Measurements from ENCODE around the gene ELANE.

The ELANE gene

DNA sequence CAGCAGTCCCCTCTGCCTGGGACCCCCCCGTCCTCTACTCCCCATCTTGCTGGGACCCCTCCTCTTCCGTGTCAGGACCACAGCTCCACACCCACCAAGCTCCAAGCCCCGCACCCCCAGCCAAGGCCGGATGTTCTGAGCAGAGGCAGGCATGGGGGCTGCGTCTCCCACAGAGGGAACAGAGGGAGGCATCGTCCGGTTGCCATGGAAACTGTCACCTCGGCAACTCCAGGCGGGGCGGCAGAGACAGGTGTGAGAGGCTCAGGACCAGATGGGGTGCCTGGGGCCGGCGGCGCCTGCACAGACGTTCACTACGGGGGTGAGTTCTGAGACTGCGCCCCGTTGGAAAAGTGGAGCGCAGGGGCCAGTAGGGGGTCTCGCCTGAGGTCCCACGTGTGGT, 46.6 kb downstream of the ELANE start:
- TF ChIP-seq, protein P1, sequence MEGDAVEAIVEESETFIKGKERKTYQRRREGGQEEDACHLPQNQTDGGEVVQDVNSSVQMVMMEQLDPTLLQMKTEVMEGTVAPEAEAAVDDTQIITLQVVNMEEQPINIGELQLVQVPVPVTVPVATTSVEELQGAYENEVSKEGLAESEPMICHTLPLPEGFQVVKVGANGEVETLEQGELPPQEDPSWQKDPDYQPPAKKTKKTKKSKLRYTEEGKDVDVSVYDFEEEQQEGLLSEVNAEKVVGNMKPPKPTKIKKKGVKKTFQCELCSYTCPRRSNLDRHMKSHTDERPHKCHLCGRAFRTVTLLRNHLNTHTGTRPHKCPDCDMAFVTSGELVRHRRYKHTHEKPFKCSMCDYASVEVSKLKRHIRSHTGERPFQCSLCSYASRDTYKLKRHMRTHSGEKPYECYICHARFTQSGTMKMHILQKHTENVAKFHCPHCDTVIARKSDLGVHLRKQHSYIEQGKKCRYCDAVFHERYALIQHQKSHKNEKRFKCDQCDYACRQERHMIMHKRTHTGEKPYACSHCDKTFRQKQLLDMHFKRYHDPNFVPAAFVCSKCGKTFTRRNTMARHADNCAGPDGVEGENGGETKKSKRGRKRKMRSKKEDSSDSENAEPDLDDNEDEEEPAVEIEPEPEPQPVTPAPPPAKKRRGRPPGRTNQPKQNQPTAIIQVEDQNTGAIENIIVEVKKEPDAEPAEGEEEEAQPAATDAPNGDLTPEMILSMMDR (conservative IDR thresholded peaks at IDR 0.05) = no peak
- no peak overlapping the region for H3K27ac ChIP-seq

DNA sequence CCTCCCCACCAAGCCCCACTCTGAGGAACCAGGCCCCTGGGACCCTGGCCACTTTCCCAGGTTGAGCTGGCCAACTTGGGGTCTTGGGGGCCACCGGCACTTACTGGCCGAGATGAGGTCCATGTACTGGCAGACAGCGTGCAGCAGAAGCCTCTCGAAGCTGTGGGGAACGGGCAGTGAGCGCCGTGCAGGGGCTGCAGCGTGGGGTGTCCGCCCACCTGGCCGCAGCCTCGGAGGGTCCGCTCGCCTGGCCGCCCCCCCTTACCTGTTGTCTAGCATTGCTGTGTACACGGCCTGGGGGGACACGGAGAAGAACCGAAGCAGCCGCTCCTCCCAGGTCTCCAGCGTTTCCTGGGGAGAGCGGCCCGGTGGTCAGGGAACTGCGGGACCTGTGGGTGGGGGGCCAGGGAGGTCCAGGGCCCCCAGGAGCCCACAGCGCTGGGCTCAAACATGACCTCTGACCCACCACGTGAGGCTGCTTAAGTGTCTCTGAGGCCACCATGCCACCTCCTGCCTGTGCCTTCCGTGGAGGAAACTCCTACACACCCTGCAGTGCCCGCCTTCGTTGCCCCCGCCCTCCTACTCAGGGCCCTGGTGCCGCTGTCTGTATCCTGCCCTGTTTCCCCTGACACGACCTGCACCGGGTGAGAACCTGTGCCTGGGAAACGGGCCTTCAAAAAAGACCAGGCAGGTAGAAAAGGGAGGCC, 47.4 kb downstream of the ELANE start:
- no peak overlapping the region for H3K27ac ChIP-seq
- TF ChIP-seq, protein P1 (conservative IDR thresholded peaks at IDR 0.05) = no peak

DNA sequence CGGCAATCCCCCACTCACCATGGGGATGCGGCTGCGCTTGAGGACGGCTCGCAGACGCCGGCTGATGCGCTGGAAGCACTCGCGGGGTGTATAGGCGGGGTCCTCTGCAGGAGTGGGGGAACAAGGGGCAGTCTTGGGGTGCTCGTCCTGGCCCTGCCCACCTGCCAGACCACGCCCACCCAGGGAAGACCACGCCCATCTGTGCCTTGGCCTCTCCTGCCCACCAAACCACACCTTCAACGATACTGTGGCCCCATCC, 47.9 kb downstream of the ELANE start:
- TF ChIP-seq, protein P1 (conservative IDR thresholded peaks at IDR 0.05) = no peak
- H3K27ac ChIP-seq = no peak overlapping the region

DNA sequence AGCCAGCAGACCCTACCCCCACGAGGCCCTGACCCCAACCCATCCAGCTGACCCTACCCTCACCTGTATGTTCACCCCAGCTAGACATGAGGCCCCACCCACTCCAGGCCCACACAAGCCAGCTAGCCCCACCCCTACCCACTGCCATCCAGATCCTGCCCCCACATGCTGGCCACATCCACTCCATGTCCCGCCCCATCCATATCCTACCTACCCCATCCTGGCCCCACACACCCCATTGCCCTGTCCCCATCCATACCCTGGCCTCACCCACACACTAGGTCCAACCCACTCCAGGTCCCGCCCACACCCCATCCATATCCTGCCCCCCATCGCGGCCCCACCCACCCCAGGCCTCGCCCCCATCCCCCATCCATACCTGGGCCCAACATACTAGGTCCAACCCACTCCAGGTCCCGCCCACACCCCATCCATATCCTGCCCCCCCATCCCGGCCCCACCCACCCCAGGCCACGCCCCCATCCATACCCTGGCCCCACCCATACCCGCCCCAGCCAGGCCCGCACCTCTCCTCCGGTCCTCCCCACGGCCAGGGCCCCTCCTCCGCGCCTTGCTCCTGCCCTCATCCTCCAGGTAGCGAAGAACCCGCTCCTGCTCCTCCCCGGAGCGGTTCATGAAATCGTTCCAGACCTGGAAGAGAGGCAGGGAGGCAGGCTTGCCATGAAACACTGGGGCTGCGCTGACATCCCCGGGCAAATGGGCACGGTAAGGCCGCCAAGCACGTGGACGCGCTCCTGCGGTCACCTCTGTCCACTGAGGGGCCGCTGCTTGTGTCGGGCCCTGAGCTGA, 48.4 kb downstream of the ELANE start:
- H3K27ac ChIP-seq = no peak overlapping the region
- TF ChIP-seq, protein P1 (conservative IDR thresholded peaks at IDR 0.05) = no peak

DNA sequence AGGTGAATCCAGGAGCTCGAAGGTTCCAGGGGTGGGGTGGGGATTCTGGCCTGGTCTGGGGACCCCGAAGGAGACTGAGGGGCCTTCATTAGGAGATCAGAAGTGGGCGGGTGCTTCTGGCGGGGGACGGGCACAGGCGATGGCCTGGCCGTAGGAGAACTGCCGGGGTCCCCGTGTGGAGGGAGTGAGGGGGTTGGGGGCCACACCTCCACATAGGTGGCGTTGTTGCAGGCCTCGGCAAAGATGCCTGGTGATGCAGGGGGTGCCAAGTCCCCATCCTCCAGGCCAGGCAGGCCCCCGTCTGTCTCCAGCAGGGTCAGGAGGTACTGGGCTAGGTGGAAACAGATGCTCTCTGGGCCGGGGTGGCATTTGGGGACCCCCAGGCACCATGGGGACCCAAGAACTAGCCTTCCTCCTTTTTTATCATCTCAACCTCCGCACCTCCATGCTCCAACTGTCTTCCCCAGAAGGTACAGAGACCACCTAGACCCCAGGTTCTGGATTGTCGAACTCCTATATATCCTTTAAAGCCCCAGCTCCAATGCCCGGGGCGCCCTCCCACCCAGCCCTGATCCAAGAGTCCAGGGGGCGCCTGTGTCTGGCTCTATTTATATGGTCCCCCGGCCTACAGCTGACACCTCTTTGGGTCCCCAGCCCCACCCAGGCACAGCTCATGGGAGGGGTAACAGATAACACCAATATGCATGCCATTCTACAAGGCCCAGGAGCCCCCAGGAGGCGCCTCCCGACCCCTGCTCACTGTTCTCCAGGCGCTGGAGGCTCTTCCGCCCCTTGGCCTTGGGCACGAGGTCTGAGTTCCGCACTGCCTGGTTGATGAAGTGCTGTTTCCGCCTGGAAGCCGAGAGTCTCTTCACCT, 49.4 kb downstream of the ELANE start:
- no peak overlapping the region for H3K27ac ChIP-seq
- TF ChIP-seq, protein P1 (conservative IDR thresholded peaks at IDR 0.05) = no peak

DNA sequence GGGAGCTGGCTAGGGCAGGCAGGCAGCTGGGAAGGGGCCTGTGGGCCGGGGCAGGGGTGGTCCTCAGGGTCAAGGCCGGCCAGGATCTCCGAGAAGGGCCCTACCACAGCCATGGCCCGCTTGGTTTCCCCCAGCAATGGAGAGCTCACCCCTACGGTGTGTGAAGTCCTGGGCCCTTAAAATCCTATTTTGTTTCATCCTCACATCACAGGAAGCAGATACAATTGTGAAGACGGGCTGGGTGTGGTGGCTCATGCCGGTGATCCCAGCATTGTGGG, 49.9 kb downstream of the ELANE start:
- H3K27ac ChIP-seq = no peak overlapping the region
- TF ChIP-seq, protein P1 (conservative IDR thresholded peaks at IDR 0.05) = no peak

All from VCaP (cell line).